ENCODE data around the gene MORC2. TPM values are rescaled to one million over a fixed set of nuclear protein-coding genes. Genes with fewer than 3 reads are reported as not detected.
A peak's percentile ranks its signal among the peaks of the same experiment; 100 is the strongest.

MORC2 gene
- total RNA-seq, 1 donor from 2014 or later, result 18.0 TPM

- H3K4me3 ChIP-seq, result peak overlapping the region; percentile 79
- TF ChIP-seq CTCF (IDR thresholded peaks at IDR 0.05; ENCODE audit: borderline replicate concordance), result no peak
- H3K27ac ChIP-seq (replicated peaks), result peak overlapping the region; percentile 97
- DNase-seq, result peak; percentile 38
- peaks cover 68% of the 10 kb centered on the region for H3K4me1 ChIP-seq
- H3K27me3 ChIP-seq (ENCODE audit: low read depth), result no peaks in the 10 kb centered on the region
- intact Hi-C loops (cut with micrococcal nuclease), result loop anchor here (5.0 kb wide), 1 partner anchor 113 kb away; the partner anchor contains the start of gene SMTN
- peaks cover 62% of the 10 kb centered on the region for H3K9me3 ChIP-seq (replicated peaks)
- peaks cover 42% of the 10 kb centered on the region for H3K36me3 ChIP-seq
Measured at GRCh38 chr22:30969532-30970355, 1.2 kb upstream of the MORC2 start.

- Histone ChIP-seq H3K27me3 (ENCODE audit: low read depth) (no peaks in the 10 kb centered on the region), H3K9me3 (replicated peaks) (peaks cover 55% of the 10 kb centered on the region), H3K27ac (replicated peaks) (peak within 1 kb of the TSS; percentile 97), H3K4me3 (peak within 1 kb of the TSS; percentile 79), H3K4me1 (peaks cover 73% of the 10 kb centered on the region), H3K36me3 (peaks cover 35% of the 10 kb centered on the region)
- TF ChIP-seq CTCF (IDR thresholded peaks at IDR 0.05; ENCODE audit: borderline replicate concordance), result no peak
- DNase-seq, result peak; percentile 99
- intact Hi-C loops (cut with micrococcal nuclease), result no loop called here
Measured at GRCh38 chr22:30968924-30969531, 454 bp upstream of the MORC2 start, which contains the start of gene TUG1. Gene TUG1 (plus strand): TSS chr22:30969265.

- no peaks in the 10 kb centered on the region for H3K27me3 ChIP-seq (ENCODE audit: low read depth)
- no peak for TF ChIP-seq CTCF (IDR thresholded peaks at IDR 0.05; ENCODE audit: borderline replicate concordance)
- intact Hi-C loops (cut with micrococcal nuclease), result no loop called here
- no peak overlapping the region for H3K27ac ChIP-seq (replicated peaks)
- no peak for DNase-seq
- H3K36me3 ChIP-seq, result no peaks in the 10 kb centered on the region
- H3K4me1 ChIP-seq, result peaks cover 47% of the 10 kb centered on the region
- peaks cover 17% of the 10 kb centered on the region for H3K9me3 ChIP-seq (replicated peaks)
- no peak overlapping the region for H3K4me3 ChIP-seq
Measured at GRCh38 chr22:30964858-30965257, 3.7 kb downstream of the MORC2 start.

- DNase-seq, result no peak
- no peak overlapping the region for H3K27ac ChIP-seq (replicated peaks)
- no peak for TF ChIP-seq CTCF (IDR thresholded peaks at IDR 0.05; ENCODE audit: borderline replicate concordance)
- intact Hi-C loops (cut with micrococcal nuclease), result no loop called here
- H3K27me3 ChIP-seq (ENCODE audit: low read depth), result no peaks in the 10 kb centered on the region
- H3K9me3 ChIP-seq (replicated peaks), result no peaks in the 10 kb centered on the region
- H3K4me3 ChIP-seq, result no peak overlapping the region
- H3K36me3 ChIP-seq, result peaks cover 70% of the 10 kb centered on the region
- H3K4me1 ChIP-seq, result peaks cover 8% of the 10 kb centered on the region
Measured at GRCh38 chr22:30955153-30955552, 13.4 kb downstream of the MORC2 start.

- Histone ChIP-seq H3K27me3 (ENCODE audit: low read depth) (no peaks in the 10 kb centered on the region), H3K4me3 (no peak overlapping the region), H3K36me3 (peaks cover 89% of the 10 kb centered on the region), H3K4me1 (peaks cover 21% of the 10 kb centered on the region), H3K27ac (replicated peaks) (no peak overlapping the region), H3K9me3 (replicated peaks) (no peaks in the 10 kb centered on the region)
- DNase-seq, result no peak
- intact Hi-C loops (cut with micrococcal nuclease), result no loop called here
- TF ChIP-seq CTCF (IDR thresholded peaks at IDR 0.05; ENCODE audit: borderline replicate concordance), result no peak
Measured at GRCh38 chr22:30953206-30953605, 15.4 kb downstream of the MORC2 start.

Measured in left ventricle myocardium inferior (tissue), 1 donor.